ENCODE results near the gene MATK. TPM values are rescaled to one million over a fixed set of nuclear protein-coding genes. Genes with fewer than 3 reads are reported as not detected.

Gene MATK
- total and polyA plus RNA-seq, 4 donors = 0.78 to 7.0 (median 1.8) TPM

GRCh38 chr19:3761382-3762129 is 24.6 kb downstream of the MATK start, which contains the start of gene APBA3:
TSS of gene APBA3 (minus strand) at chr19:3761692. CDS start at chr19:3760264, 1,428 bp downstream.
- Histone ChIP-seq H3K36me3 (ENCODE audit: control insufficient read depth in 4 of 4, insufficient read depth in 3 of 4, low read depth in 1 of 4, low read length in 3 of 4) (peaks cover 0 to 12% (median 5%) of the 10 kb centered on the region in 4 donors), H3K27ac (ENCODE audit: low read depth in 1 of 2, low read length in 2 of 2) (peak within 1 kb of the TSS; percentile 94 to 100), H3K27me3 (ENCODE audit: control insufficient read depth in 4 of 4, insufficient read depth in 4 of 4, low read length in 3 of 4) (no peaks in the 10 kb centered on the region), H3K9ac (ENCODE audit: low read depth in 1 of 2, low read length in 2 of 2) (peak within 1 kb of the TSS; percentile 96 to 98), H3K9me3 (ENCODE audit: control insufficient read depth in 4 of 4, low read length in 3 of 4) (no peaks in the 10 kb centered on the region), H3K4me3 (ENCODE audit: low read depth in 1 of 3, low read length in 3 of 3) (peak within 1 kb of the TSS; percentile 78 to 90 (median 83)), H3K4me1 (ENCODE audit: control insufficient read depth in 4 of 4, insufficient read depth in 4 of 4, low read length in 3 of 4) (peaks cover 5 to 22% (median 14%) of the 10 kb centered on the region in 4 donors)
- DNase-seq (ENCODE audit: low spot score) = peak; percentile 97
- TF ChIP-seq FOXA1 (IDR thresholded peaks at IDR 0.05) (no peak), HNF4G (IDR thresholded peaks at IDR 0.05) (no peak), YY1 (IDR thresholded peaks at IDR 0.05) (no peak), CTCF (IDR thresholded peaks at IDR 0.05; ENCODE audit: low read depth, low read length, missing input control) (peak; percentile 42), EGR1 (IDR thresholded peaks at IDR 0.05; ENCODE audit: low read depth in 2 of 2) (peak; percentile 58 to 65), RAD21 (IDR thresholded peaks at IDR 0.05) (peak; percentile 37 to 48)
- TF ChIP-seq, protein P1, sequence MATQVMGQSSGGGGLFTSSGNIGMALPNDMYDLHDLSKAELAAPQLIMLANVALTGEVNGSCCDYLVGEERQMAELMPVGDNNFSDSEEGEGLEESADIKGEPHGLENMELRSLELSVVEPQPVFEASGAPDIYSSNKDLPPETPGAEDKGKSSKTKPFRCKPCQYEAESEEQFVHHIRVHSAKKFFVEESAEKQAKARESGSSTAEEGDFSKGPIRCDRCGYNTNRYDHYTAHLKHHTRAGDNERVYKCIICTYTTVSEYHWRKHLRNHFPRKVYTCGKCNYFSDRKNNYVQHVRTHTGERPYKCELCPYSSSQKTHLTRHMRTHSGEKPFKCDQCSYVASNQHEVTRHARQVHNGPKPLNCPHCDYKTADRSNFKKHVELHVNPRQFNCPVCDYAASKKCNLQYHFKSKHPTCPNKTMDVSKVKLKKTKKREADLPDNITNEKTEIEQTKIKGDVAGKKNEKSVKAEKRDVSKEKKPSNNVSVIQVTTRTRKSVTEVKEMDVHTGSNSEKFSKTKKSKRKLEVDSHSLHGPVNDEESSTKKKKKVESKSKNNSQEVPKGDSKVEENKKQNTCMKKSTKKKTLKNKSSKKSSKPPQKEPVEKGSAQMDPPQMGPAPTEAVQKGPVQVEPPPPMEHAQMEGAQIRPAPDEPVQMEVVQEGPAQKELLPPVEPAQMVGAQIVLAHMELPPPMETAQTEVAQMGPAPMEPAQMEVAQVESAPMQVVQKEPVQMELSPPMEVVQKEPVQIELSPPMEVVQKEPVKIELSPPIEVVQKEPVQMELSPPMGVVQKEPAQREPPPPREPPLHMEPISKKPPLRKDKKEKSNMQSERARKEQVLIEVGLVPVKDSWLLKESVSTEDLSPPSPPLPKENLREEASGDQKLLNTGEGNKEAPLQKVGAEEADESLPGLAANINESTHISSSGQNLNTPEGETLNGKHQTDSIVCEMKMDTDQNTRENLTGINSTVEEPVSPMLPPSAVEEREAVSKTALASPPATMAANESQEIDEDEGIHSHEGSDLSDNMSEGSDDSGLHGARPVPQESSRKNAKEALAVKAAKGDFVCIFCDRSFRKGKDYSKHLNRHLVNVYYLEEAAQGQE (IDR thresholded peaks at IDR 0.05) = peak; percentile 14
- TF ChIP-seq, protein P2, sequence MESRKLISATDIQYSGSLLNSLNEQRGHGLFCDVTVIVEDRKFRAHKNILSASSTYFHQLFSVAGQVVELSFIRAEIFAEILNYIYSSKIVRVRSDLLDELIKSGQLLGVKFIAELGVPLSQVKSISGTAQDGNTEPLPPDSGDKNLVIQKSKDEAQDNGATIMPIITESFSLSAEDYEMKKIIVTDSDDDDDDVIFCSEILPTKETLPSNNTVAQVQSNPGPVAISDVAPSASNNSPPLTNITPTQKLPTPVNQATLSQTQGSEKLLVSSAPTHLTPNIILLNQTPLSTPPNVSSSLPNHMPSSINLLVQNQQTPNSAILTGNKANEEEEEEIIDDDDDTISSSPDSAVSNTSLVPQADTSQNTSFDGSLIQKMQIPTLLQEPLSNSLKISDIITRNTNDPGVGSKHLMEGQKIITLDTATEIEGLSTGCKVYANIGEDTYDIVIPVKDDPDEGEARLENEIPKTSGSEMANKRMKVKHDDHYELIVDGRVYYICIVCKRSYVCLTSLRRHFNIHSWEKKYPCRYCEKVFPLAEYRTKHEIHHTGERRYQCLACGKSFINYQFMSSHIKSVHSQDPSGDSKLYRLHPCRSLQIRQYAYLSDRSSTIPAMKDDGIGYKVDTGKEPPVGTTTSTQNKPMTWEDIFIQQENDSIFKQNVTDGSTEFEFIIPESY (IDR thresholded peaks at IDR 0.05) = no peak
- WGBS = 3% methylated on average over 45 of the region's 45 CpGs

GRCh38 chr19:3760871-3761361 is 25.3 kb downstream of the MATK start:
- peaks cover 0 to 11% (median 4%) of the 10 kb centered on the region in 4 donors for H3K36me3 ChIP-seq (ENCODE audit: control insufficient read depth in 4 of 4, insufficient read depth in 3 of 4, low read depth in 1 of 4, low read length in 3 of 4)
- H3K27ac ChIP-seq (ENCODE audit: low read depth in 1 of 2, low read length in 2 of 2) = peak overlapping the region; percentile 77 to 100
- peaks cover 5 to 22% (median 14%) of the 10 kb centered on the region in 4 donors for H3K4me1 ChIP-seq (ENCODE audit: control insufficient read depth in 4 of 4, insufficient read depth in 4 of 4, low read length in 3 of 4)
- H3K27me3 ChIP-seq (ENCODE audit: control insufficient read depth in 4 of 4, insufficient read depth in 4 of 4, low read length in 3 of 4) = no peaks in the 10 kb centered on the region
- 22% methylated on average over 7 of the region's 7 CpGs for WGBS
- no peak for DNase-seq (ENCODE audit: low spot score)
- H3K4me3 ChIP-seq (ENCODE audit: low read depth in 1 of 3, low read length in 3 of 3) = peak overlapping the region; percentile 78 to 90 (median 83)
- peak overlapping the region; percentile 96 to 98 for H3K9ac ChIP-seq (ENCODE audit: low read depth in 1 of 2, low read length in 2 of 2)
- TF ChIP-seq FOXA1 (IDR thresholded peaks at IDR 0.05) = no peak
- TF ChIP-seq CTCF (IDR thresholded peaks at IDR 0.05; ENCODE audit: low read depth, low read length, missing input control) = no peak
- TF ChIP-seq HNF4A (conservative IDR thresholded peaks at IDR 0.05) = no peak
- TF ChIP-seq, protein P3, sequence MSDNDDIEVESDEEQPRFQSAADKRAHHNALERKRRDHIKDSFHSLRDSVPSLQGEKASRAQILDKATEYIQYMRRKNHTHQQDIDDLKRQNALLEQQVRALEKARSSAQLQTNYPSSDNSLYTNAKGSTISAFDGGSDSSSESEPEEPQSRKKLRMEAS (IDR thresholded peaks at IDR 0.05) = no peak
- no peak for TF ChIP-seq NR2F2 (IDR thresholded peaks at IDR 0.05)
- no peak for TF ChIP-seq RXRA (IDR thresholded peaks at IDR 0.05)
- TF ChIP-seq, protein P1 (IDR thresholded peaks at IDR 0.05) = no peak
- no peak for TF ChIP-seq JUND (IDR thresholded peaks at IDR 0.05)
- TF ChIP-seq FOXA2 (IDR thresholded peaks at IDR 0.05) = no peak
- TF ChIP-seq ATF3 (IDR thresholded peaks at IDR 0.05) = no peak
- no peak for TF ChIP-seq RAD21 (IDR thresholded peaks at IDR 0.05)
- TF ChIP-seq GABPA (IDR thresholded peaks at IDR 0.05 in 1 of 2, conservative IDR thresholded peaks at IDR 0.05 in 1 of 2) = no peak
- no peaks in the 10 kb centered on the region for H3K9me3 ChIP-seq (ENCODE audit: control insufficient read depth in 4 of 4, low read length in 3 of 4)
